Measurements from ENCODE around the gene PRC1. TPM values are rescaled to one million over a fixed set of nuclear protein-coding genes. Genes with fewer than 3 reads are reported as not detected.

Gene PRC1, protein sequence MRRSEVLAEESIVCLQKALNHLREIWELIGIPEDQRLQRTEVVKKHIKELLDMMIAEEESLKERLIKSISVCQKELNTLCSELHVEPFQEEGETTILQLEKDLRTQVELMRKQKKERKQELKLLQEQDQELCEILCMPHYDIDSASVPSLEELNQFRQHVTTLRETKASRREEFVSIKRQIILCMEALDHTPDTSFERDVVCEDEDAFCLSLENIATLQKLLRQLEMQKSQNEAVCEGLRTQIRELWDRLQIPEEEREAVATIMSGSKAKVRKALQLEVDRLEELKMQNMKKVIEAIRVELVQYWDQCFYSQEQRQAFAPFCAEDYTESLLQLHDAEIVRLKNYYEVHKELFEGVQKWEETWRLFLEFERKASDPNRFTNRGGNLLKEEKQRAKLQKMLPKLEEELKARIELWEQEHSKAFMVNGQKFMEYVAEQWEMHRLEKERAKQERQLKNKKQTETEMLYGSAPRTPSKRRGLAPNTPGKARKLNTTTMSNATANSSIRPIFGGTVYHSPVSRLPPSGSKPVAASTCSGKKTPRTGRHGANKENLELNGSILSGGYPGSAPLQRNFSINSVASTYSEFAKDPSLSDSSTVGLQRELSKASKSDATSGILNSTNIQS
- 250 and 275 TPM in 2 replicates for total RNA-seq (2014; rRNA removed; shearing (Covaris generic))

DNA sequence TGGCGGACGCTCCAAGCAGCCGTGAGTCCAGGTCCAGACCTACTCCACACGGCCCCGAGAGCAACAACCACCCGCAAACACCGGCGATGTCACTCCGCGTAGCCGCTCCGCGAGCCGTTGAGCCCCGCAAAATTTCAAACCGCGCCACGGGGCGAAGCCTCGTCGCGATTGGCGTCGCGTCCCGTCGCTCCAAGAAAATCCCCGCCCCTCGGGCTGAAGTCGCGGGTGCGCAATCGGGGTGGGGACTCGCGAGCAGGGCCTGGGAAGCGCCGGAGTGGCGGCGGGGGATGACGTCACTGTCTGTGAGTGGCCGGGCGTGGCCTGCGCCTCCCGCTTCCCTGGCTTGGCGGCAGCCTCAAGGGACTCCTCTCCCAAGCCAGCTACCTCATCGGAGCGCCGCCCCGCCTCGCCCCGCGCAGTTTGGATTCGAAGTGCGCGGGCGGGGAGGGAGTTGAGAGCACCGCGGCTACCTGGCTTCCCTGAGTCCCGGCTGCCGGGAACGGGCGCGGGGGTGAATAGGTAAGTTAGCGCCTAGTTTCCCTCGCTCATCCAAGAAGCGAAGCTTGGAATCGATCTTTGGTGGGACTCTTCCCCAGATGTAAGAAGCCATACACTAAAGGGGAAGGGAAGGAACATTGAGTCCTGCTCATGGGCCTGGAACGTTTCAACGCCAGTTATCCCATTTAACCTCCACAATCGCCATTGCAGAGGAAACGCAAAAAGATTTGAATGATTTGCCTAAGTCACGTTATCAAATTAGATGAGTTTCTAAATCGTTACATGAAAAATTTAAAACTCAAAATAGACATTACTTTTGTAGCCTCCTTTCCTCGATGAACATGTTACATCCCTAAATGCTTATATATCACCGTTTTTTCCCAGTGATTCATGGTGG is at the start of gene PRC1:
Gene PRC1 (minus strand): TSS at position 119 of the 895 bp plus-strand sequence. CDS start 118 bp downstream, at position 1.
- peak; percentile 99 for DNase-seq
- no peaks in the 10 kb centered on the region for H3K9me3 ChIP-seq (replicated peaks)
- H3K27me3 ChIP-seq = no peaks in the 10 kb centered on the region
- H3K4me3 ChIP-seq = peak within 1 kb of the TSS; percentile 97
- no peaks in the 10 kb centered on the region; the same call in 1 of the 2 replicates for H3K4me1 ChIP-seq
- peaks cover 20% of the 10 kb centered on the region for H3K36me3 ChIP-seq
- peak within 1 kb of the TSS; percentile 94 for H3K27ac ChIP-seq

GRCh38 chr15:91043202-91043874 is 49.0 kb upstream of the PRC1 start:
- no peaks in the 10 kb centered on the region for H3K36me3 ChIP-seq
- peak; percentile 33 to 43 for DNase-seq

DNA sequence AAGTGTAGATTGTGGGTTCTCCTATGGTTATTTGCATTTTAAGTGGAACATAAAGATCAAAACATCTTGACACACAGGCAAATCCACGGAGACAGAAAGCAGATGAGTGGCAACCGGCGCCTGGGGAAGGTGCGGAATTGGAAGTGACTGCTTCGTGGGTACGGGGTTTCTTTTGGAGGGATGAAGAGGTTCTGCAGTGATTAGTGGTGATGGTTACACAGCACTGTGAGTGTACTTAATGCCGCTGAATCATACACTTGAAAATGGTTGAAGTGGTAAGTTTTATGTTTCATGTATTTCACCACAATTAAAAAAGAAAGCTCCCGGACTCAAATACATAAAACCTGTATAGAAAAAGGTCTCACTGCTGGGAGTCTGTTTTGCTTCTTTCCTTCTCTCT is 46.5 kb upstream of the PRC1 start:
- DNase-seq = no peak
- Histone ChIP-seq H3K4me3 (no peak overlapping the region), H3K27me3 (peaks cover 22% of the 10 kb centered on the region), H3K9me3 (replicated peaks) (peaks cover 2% of the 10 kb centered on the region; the same call in 1 of the 2 replicates), H3K4me1 (peaks cover 11% of the 10 kb centered on the region), H3K27ac (no peak overlapping the region), H3K36me3 (no peaks in the 10 kb centered on the region)

More at GRCh38 chr15:91043202-91043874, 49.0 kb upstream of the PRC1 start:
- Histone ChIP-seq H3K9me3 (replicated peaks) (peaks cover 9% of the 10 kb centered on the region), H3K27ac (no peak overlapping the region), H3K4me1 (peaks cover 18% of the 10 kb centered on the region), H3K4me3 (no peak overlapping the region), H3K27me3 (peaks cover 4% of the 10 kb centered on the region)

GRCh38 chr15:91039996-91040395 is 45.7 kb upstream of the PRC1 start:
- no peaks in the 10 kb centered on the region for H3K36me3 ChIP-seq
- no peaks in the 10 kb centered on the region for H3K9me3 ChIP-seq (replicated peaks)
- DNase-seq = no peak
- H3K27ac ChIP-seq = no peak overlapping the region
- no peak overlapping the region for H3K4me3 ChIP-seq
- peaks cover 25% of the 10 kb centered on the region for H3K27me3 ChIP-seq
- peaks cover 11% of the 10 kb centered on the region for H3K4me1 ChIP-seq

DNA sequence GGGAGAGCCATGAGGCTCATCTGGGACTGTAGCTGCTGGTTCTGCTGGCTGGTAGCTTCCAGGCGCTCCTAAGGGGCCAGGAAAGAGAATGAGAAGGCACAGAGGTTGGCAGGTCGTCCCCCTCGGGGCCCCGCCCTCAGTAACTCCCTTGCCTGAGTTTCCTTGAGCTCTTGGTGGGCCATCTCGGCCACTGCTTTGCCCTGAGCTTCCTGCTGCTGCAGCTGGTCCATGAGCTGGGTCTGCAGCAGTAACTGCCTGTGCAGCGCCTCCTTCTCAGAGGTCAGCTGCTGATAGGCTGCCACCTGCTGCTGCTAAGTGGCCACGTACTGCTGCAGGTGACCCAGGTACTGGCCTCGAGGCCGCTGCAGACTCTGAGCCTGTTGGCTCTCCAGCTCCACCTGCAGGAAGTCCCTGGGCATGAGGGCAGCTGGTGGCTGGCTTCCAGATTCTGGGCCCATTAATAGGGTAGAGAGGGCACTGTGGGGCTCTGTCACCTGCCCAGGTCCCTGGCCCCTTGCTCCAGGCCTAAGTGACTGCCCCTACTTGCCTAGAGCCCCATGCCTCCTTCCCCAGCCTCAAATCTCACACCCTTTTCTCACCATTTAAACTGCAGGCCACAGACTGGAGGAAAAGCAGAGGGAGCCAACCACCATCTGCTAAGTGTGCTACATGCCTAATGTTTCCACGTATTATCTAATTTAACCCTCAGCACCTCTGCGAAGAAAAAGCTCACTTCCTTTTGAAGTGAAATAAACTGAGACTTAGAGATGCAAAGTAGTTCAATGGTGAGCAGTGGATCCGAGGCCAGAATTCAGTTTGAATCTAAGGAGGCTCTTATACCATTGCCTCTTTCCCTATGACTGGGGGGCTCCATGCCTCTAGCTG is 38.8 kb upstream of the PRC1 start:
- no peak overlapping the region for H3K4me3 ChIP-seq
- peaks cover 31% of the 10 kb centered on the region for H3K27me3 ChIP-seq
- H3K27ac ChIP-seq = no peak overlapping the region
- DNase-seq = peak in 1 of 2 experiments; percentile 38
- no peaks in the 10 kb centered on the region for H3K9me3 ChIP-seq (replicated peaks)
- no peaks in the 10 kb centered on the region for H3K36me3 ChIP-seq
- no peaks in the 10 kb centered on the region for H3K4me1 ChIP-seq

DNA sequence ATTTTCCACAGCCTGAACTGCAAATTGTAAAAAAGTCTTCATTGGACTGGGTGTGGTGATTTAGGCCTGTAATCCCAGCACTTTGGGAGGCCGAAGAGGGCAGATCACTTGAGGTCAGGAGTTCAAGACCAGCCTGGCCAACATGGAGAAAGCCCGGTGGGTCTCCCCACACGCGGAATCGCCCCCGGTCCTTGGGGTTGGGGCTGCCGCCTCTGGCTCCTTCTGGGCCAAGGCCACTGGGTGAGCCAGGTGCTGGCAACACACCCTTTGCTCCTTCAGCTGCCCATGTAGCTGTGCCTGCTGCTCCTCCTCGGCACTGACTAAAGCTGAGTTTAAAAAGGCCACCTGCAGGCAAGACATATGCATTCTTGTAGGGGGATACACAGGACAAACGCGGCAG is 37.5 kb upstream of the PRC1 start:
- no peak overlapping the region for H3K4me3 ChIP-seq
- DNase-seq = no peak
- peaks cover 19% of the 10 kb centered on the region for H3K27me3 ChIP-seq
- no peaks in the 10 kb centered on the region for H3K36me3 ChIP-seq
- no peaks in the 10 kb centered on the region for H3K4me1 ChIP-seq
- H3K27ac ChIP-seq = no peak overlapping the region
- no peaks in the 10 kb centered on the region for H3K9me3 ChIP-seq (replicated peaks)

DNA sequence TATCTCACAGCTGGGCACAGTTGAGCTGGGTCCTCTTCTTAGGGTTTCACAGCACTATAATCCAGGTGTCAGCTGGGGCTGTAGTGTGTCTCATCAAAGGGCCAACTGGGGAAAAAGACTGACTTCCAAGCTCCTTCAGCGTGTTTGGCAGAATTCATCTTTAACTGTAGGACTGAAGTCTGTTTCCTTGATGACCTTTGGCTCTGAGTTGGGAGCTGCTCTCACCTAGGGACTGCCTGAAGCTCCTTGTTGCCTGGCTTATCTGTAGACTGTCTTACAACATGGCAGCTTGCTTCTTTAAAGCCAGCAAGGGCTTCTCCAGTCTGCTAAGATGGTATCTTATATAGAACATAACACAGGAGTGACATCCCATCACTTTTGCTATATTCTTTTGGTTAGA is 33.3 kb upstream of the PRC1 start:
- DNase-seq = no peak
- Histone ChIP-seq H3K36me3 (no peaks in the 10 kb centered on the region), H3K27me3 (peaks cover 4% of the 10 kb centered on the region), H3K27ac (no peak overlapping the region), H3K4me3 (no peak overlapping the region), H3K9me3 (replicated peaks) (no peaks in the 10 kb centered on the region), H3K4me1 (no peaks in the 10 kb centered on the region)

DNA sequence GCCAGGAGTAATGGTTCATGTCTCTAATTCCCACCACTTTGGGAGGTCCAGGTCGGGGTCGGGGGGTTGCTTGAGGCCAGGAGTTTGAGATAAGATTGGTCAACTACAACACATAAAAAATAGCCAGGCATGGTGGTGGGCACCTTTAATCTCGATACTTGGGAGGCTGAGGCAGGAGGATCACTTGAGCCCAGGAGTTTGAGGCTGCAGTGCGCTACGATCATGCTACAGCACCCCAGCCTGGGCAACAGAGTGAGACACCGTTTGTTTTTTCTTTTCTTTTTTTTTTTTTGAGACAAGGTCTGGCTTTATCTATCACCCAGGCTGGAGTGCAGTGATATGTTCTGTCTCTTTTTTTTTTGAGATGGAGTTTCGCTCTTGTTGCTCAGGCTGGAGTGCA is 29.4 kb upstream of the PRC1 start:
- DNase-seq = no peak
- Histone ChIP-seq H3K4me1 (peaks cover 2% of the 10 kb centered on the region; the same call in 1 of the 2 replicates), H3K9me3 (replicated peaks) (no peaks in the 10 kb centered on the region), H3K4me3 (no peak overlapping the region), H3K36me3 (no peaks in the 10 kb centered on the region), H3K27me3 (no peaks in the 10 kb centered on the region), H3K27ac (no peak overlapping the region)

DNA sequence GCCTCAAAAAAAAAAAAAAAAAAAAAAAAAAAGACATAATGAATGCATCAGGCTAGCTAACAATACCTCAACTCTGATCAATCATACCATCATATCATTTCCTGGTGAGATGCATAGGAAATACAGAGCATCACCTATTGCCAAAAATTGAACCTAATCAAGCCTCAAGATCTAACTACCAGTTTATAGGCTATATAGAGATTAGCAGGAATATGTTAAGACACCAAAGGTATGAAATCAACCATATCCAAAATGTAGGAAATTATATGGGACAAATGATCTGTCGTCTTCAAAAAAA is 28.4 kb upstream of the PRC1 start:
- Histone ChIP-seq H3K9me3 (replicated peaks) (no peaks in the 10 kb centered on the region), H3K27ac (peak overlapping the region; percentile 17; the same call in 1 of the 2 replicates), H3K4me3 (peak overlapping the region; percentile 78), H3K27me3 (no peaks in the 10 kb centered on the region), H3K36me3 (no peaks in the 10 kb centered on the region), H3K4me1 (peaks cover 2% of the 10 kb centered on the region; the same call in 1 of the 2 replicates)
- DNase-seq = no peak

DNA sequence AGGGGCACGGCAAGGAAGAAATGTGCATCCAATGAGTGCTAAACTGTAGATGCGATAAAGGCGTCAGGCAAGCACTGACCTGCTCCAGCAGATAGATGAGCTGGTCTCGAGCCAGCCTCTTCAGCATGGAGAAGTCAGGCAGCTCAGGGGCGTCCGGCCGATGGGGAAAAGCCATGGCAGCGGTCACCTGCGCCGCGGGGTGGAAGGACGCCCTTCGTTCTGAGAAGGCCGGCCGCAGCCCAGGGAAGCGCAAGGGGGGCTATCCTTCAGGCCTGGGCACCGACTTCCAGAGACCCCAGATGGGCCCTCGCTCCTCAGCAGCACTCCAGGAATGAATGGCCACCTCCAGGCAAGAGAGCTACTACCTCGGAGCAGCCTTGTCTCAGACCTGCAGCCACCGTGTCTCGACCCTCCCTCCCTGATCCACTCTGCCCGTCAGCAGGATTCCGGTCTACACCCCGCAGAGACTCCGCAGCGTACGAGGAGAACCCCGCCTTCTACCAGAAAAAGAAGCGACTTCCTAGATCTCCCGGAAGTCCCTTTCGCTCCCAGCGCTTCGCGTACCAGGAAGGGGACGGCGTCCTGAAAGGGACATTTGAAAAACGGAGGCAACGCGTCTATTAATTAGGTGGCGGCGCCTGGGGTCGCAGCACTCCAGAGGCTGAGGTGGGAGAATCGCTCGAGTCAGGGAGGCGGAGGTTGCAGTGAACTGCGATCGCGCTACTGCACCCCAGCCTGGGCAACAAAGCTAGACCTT is 27.9 kb upstream of the PRC1 start, which contains the start of gene VPS33B:
Gene VPS33B (minus strand): TSS at position 520 of the 757 bp plus-strand sequence. CDS start 345 bp downstream, at position 175.
- peak; percentile 89 to 91 for DNase-seq
- Histone ChIP-seq H3K36me3 (no peaks in the 10 kb centered on the region), H3K27me3 (no peaks in the 10 kb centered on the region), H3K9me3 (replicated peaks) (no peaks in the 10 kb centered on the region), H3K27ac (peak within 1 kb of the TSS; percentile 17; the same call in 1 of the 2 replicates), H3K4me3 (peak within 1 kb of the TSS; percentile 78), H3K4me1 (peaks cover 2% of the 10 kb centered on the region; the same call in 1 of the 2 replicates)

- peaks cover 2% of the 10 kb centered on the region; the same call in 1 of the 2 replicates for H3K4me1 ChIP-seq
- DNase-seq = no peak
- H3K36me3 ChIP-seq = no peaks in the 10 kb centered on the region
- H3K4me3 ChIP-seq = peak overlapping the region; percentile 78
- H3K9me3 ChIP-seq (replicated peaks) = no peaks in the 10 kb centered on the region
- no peaks in the 10 kb centered on the region for H3K27me3 ChIP-seq
- H3K27ac ChIP-seq = no peak overlapping the region
These were observed 27.3 kb upstream of the PRC1 start for GRCh38 chr15:91021516-91022074.

DNA sequence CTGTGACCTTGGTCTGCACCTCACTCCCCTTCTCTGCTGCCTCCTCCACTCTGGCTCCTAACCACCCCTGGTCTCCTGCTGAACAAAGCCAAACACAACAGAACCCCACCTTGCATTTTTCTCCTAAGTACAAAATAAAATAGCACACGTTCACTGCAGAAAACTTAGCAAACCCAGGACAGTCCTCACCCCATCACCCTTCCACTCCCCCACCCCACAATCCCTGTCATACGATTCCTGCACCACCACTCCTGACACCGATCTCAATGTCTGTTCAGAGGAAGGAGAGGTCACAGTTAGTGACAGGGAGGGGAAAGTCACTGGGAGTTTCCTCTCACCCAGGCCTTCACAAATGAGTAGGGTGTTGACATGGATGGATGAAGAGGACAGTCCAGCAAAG is 23.8 kb upstream of the PRC1 start:
- Histone ChIP-seq H3K4me1 (peaks cover 2% of the 10 kb centered on the region; the same call in 1 of the 2 replicates), H3K4me3 (no peak overlapping the region), H3K27me3 (no peaks in the 10 kb centered on the region), H3K9me3 (replicated peaks) (no peaks in the 10 kb centered on the region), H3K27ac (no peak overlapping the region), H3K36me3 (peaks cover 4% of the 10 kb centered on the region)
- no peak for DNase-seq

Data from SJCRH30 (cell line).